GM18499 (cell line): ENCODE data around the gene SLC22A2.
"Not testable (repeated sequence)": the region's sequence is repeated elsewhere in the genome, so short reads cannot be mapped to it uniquely, and the experiment has no call there.

Source experiments
- ATAC-seq: cut with Tn5 transposase; IDR thresholded peaks from one replicate; pipeline ENCODE4 v1.9.1; 2021; ENCODE audit warnings: moderate number of reproducible peaks; ENCODE audit not compliant: insufficient read depth, unreplicated experiment

SLC22A2 gene

GRCh38 chr6:160252073-160252813 is 6.4 kb downstream of the SLC22A2 start:
- no peak for ATAC-seq

GRCh38 chr6:160249671-160250070 is 8.9 kb downstream of the SLC22A2 start:
- ATAC-seq = no peak

GRCh38 chr6:160248538-160248937 is 10.1 kb downstream of the SLC22A2 start:
- no peak for ATAC-seq

GRCh38 chr6:160247457-160247883 is 11.2 kb downstream of the SLC22A2 start:
- no peak for ATAC-seq

GRCh38 chr6:160240691-160241084 is 17.9 kb downstream of the SLC22A2 start:
- ATAC-seq = no peak

GRCh38 chr6:160239929-160240690 is 18.5 kb downstream of the SLC22A2 start:
- no peak for ATAC-seq

GRCh38 chr6:160238761-160239751 is 19.6 kb downstream of the SLC22A2 start:
- ATAC-seq = no peak

GRCh38 chr6:160238278-160238711 is 20.3 kb downstream of the SLC22A2 start:
- no peak for ATAC-seq

GRCh38 chr6:160237597-160238275 is 20.9 kb downstream of the SLC22A2 start:
- ATAC-seq = not testable (repeated sequence)

- not testable (repeated sequence) for ATAC-seq
Measured at GRCh38 chr6:160236235-160236872, 22.3 kb downstream of the SLC22A2 start.

- ATAC-seq = not testable (repeated sequence)
Measured at GRCh38 chr6:160233950-160234640, 24.5 kb downstream of the SLC22A2 start.

- ATAC-seq = no peak
Measured at GRCh38 chr6:160227769-160228161, 30.9 kb downstream of the SLC22A2 start.

GRCh38 chr6:160227038-160227768 is 31.4 kb downstream of the SLC22A2 start:
- ATAC-seq = no peak

- no peak for ATAC-seq
Measured at GRCh38 chr6:160226118-160226591, 32.5 kb downstream of the SLC22A2 start.

- ATAC-seq = no peak
Measured at GRCh38 chr6:160224639-160225237, 33.9 kb downstream of the SLC22A2 start.

- no peak for ATAC-seq
Measured at GRCh38 chr6:160222491-160222890, 36.1 kb downstream of the SLC22A2 start.

- no peak for ATAC-seq
Measured at GRCh38 chr6:160221918-160222317, 36.7 kb downstream of the SLC22A2 start.

GRCh38 chr6:160221423-160221822 is 37.2 kb downstream of the SLC22A2 start:
- no peak for ATAC-seq
